B cell (primary cell): Measurements from ENCODE around the gene SIK3.

Source experiments
- CTCF ChIP-seq: fragments of 200-600 bp; IDR thresholded peaks from one replicate; pipeline ENCODE4 v1.8.0; 2022; ENCODE audit warnings: antibody characterized with exemption, mild to moderate bottlenecking
- EZH2 ChIP-seq: IDR thresholded peaks from 2 replicates; pipeline ENCODE4 v1.6.1; 2012; ENCODE audit warnings: borderline replicate concordance, low read depth, mild to moderate bottlenecking, moderate library complexity, low read length; ENCODE audit not compliant: insufficient read depth, poor library complexity, severe bottlenecking

GRCh38 chr11:117080370-117080769, 17.9 kb downstream of the SIK3 start:
- no peak for TF ChIP-seq CTCF
- no peak for TF ChIP-seq EZH2
